Neural cell (in vitro differentiated cells): Measurements from ENCODE around the gene PIGL. TPM values are rescaled to one million over a fixed set of nuclear protein-coding genes. Genes with fewer than 3 reads are reported as not detected.

Source experiments
- H2AFZ ChIP-seq: fragments of 200-600, 300-800 bp; sonication (generic), shearing (Covaris generic); 2 replicates; pipeline ENCODE4 v1.6.0; 2014; ENCODE audit warnings: low read depth, mild to moderate bottlenecking, antibody characterized with exemption, low read length, moderate library complexity
- H3F3A ChIP-seq: fragments of 200-600 bp; shearing (Covaris generic); 2 replicates; pipeline ENCODE4 v1.6.1; 2016; ENCODE audit warnings: mild to moderate bottlenecking, moderate library complexity, mixed read lengths, antibody characterized with exemption, low read length; ENCODE audit not compliant: insufficient read depth, poor library complexity, severe bottlenecking
- H3K27ac ChIP-seq: fragments of 200-600, 300-800 bp; sonication (generic), shearing (Covaris generic); 2 replicates; pipeline ENCODE4 v1.5.1; 2014; ENCODE audit warnings: mild to moderate bottlenecking, low read length, moderate library complexity
- H3K27me3 ChIP-seq: fragments of 300-800, 200-600 bp; sonication (generic), shearing (Covaris generic); 2 replicates; pipeline ENCODE4 v1.6.0; 2014; ENCODE audit warnings: mild to moderate bottlenecking, low read depth, low read length, moderate library complexity; ENCODE audit not compliant: insufficient read depth
- H3K36me3 ChIP-seq: fragments of 300-800, 200-600 bp; sonication (generic), shearing (Covaris generic); 2 replicates; pipeline ENCODE4 v1.5.1; 2014; ENCODE audit warnings: mild to moderate bottlenecking, antibody characterized with exemption, low read length, moderate library complexity; ENCODE audit not compliant: insufficient read depth
- H3K4me2 ChIP-seq: fragments of 300-800, 200-600 bp; sonication (generic), shearing (Covaris generic); 2 replicates; pipeline ENCODE4 v1.6.0; 2014; ENCODE audit warnings: mild to moderate bottlenecking, low read length
- H3K4me3 ChIP-seq: fragments of 300-800, 200-600 bp; sonication (generic), shearing (Covaris generic); 2 replicates; pipeline ENCODE4 v1.5.1; 2014; ENCODE audit warnings: mild to moderate bottlenecking, low read length, moderate library complexity
- H3K79me2 ChIP-seq: fragments of 200-600 bp; shearing (Covaris generic); replicated peaks from 2 replicates; pipeline ENCODE4 v1.6.0; 2014; ENCODE audit warnings: mild to moderate bottlenecking, low read length, moderate library complexity; ENCODE audit not compliant: insufficient read depth
- H3K9ac ChIP-seq: fragments of 300-800, 200-600 bp; sonication (generic), shearing (Covaris generic); 2 replicates; pipeline ENCODE4 v1.6.1; 2016; ENCODE audit warnings: mild to moderate bottlenecking, low read length, mixed read lengths
- H3K9me2 ChIP-seq: fragments of 200-600 bp; shearing (Covaris generic); 2 replicates; pipeline ENCODE4 v1.6.1; 2016; ENCODE audit warnings: mild to moderate bottlenecking, low read length, mixed read lengths; ENCODE audit not compliant: insufficient read depth
- H3K9me3 ChIP-seq: fragments of 200-600, 300-800 bp; sonication (generic), shearing (Covaris generic); 2 replicates; pipeline ENCODE4 v1.6.1; 2016; ENCODE audit warnings: mild to moderate bottlenecking, mixed run types, low read length, moderate library complexity, mixed read lengths
- H4K20me1 ChIP-seq: fragments of 200-600 bp; shearing (Covaris generic); 2 replicates; pipeline ENCODE4 v1.6.1; 2016; ENCODE audit warnings: mild to moderate bottlenecking, mixed run types; ENCODE audit not compliant: insufficient read depth
- CTCF ChIP-seq: fragments of 450-650 bp; IDR thresholded peaks from 2 replicates; pipeline ENCODE4 v1.5.1; 2014; ENCODE audit warnings: antibody characterized with exemption, mild to moderate bottlenecking, moderate library complexity; ENCODE audit not compliant: poor library complexity, severe bottlenecking
- EP300 ChIP-seq: fragments of 450-650 bp; conservative IDR thresholded peaks from 2 replicates; pipeline ENCODE4 v1.6.1; 2014; ENCODE audit warnings: antibody characterized with exemption, mild to moderate bottlenecking, moderate library complexity; ENCODE audit not compliant: poor library complexity, severe bottlenecking
- EZH2 ChIP-seq: fragments of 200-600, 300-800 bp; shearing (Covaris generic), sonication (generic); IDR thresholded peaks from 2 replicates; pipeline ENCODE4 v1.6.1; 2014; ENCODE audit warnings: antibody characterized with exemption, low read length, borderline replicate concordance, mild to moderate bottlenecking; ENCODE audit not compliant: insufficient read depth, poor library complexity, severe bottlenecking
- MXI1 ChIP-seq: fragments of 450-650 bp; conservative IDR thresholded peaks from 2 replicates; pipeline ENCODE4 v1.6.1; 2014; ENCODE audit warnings: antibody characterized with exemption, mild to moderate bottlenecking; ENCODE audit not compliant: poor library complexity, severe bottlenecking
- POLR2AphosphoS5 ChIP-seq: IDR thresholded peaks from 2 replicates; pipeline ENCODE4 v1.6.1; 2012
- RAD21 ChIP-seq: fragments of 450-650 bp; conservative IDR thresholded peaks from 2 replicates; pipeline ENCODE4 v1.6.1; 2014; ENCODE audit warnings: antibody characterized with exemption, mild to moderate bottlenecking, moderate library complexity
- REST ChIP-seq: IDR thresholded peaks from 2 replicates; pipeline ENCODE4 v1.6.1; 2012; ENCODE audit warnings: borderline replicate concordance
- SMC3 ChIP-seq: fragments of 450-650 bp; conservative IDR thresholded peaks from 2 replicates; pipeline ENCODE4 v1.6.1; 2014; ENCODE audit warnings: antibody characterized with exemption, mild to moderate bottlenecking, moderate library complexity; ENCODE audit not compliant: poor library complexity
- TAF1 ChIP-seq: IDR thresholded peaks from 2 replicates; pipeline ENCODE4 v1.6.1; 2012; ENCODE audit warnings: low read depth
- polyA plus RNA-seq: library from polyadenylated mRNA; depleted of rRNA; stranded (reverse); fragments of >200 nt; gene quantifications from 2 replicates; pipeline ENCODE4 v1.2.3, GENCODE V29; 2014

PIGL gene
- polyA plus RNA-seq, 1 donor from 2014 or later = 75.5 TPM

- no peaks in the 10 kb centered on the region for H3K79me2 ChIP-seq
- H3K27me3 ChIP-seq = no peaks in the 10 kb centered on the region
- H3K9ac ChIP-seq = no peak overlapping the region
- H3K9me3 ChIP-seq = no peaks in the 10 kb centered on the region
- no peaks in the 10 kb centered on the region for H4K20me1 ChIP-seq
- no peaks in the 10 kb centered on the region for H3K9me2 ChIP-seq
- no peak overlapping the region for H3K4me3 ChIP-seq
- no peak overlapping the region for H2AFZ ChIP-seq
- no peaks in the 10 kb centered on the region for H3F3A ChIP-seq
- H3K4me2 ChIP-seq = no peak overlapping the region
- H3K36me3 ChIP-seq = peaks cover 11% of the 10 kb centered on the region
- TF ChIP-seq POLR2AphosphoS5 (no peak), EP300 (no peak), REST (no peak), MXI1 (no peak)
- H3K27ac ChIP-seq = no peak overlapping the region
Observed at GRCh38 chr17:16328997-16329396, 112.0 kb downstream of the PIGL start.

GRCh38 chr17:16329519-16330271 is 112.7 kb downstream of the PIGL start:
- H3K9me3 ChIP-seq = no peaks in the 10 kb centered on the region
- TF ChIP-seq RAD21 = no peak
- TF ChIP-seq CTCF = no peak
- no peak for TF ChIP-seq EZH2
- no peak for TF ChIP-seq REST
- TF ChIP-seq EP300 = no peak
- no peak for TF ChIP-seq TAF1
- no peak for TF ChIP-seq SMC3
- TF ChIP-seq MXI1 = no peak
- no peak for TF ChIP-seq POLR2AphosphoS5
- no peak overlapping the region for H3K9ac ChIP-seq
- H4K20me1 ChIP-seq = no peaks in the 10 kb centered on the region
- H3F3A ChIP-seq = no peaks in the 10 kb centered on the region
- H3K4me3 ChIP-seq = no peak overlapping the region
- no peak overlapping the region for H3K27ac ChIP-seq
- H3K9me2 ChIP-seq = no peaks in the 10 kb centered on the region
- H3K4me2 ChIP-seq = no peak overlapping the region
- no peak overlapping the region for H2AFZ ChIP-seq
- H3K36me3 ChIP-seq = peaks cover 11% of the 10 kb centered on the region
- H3K27me3 ChIP-seq = no peaks in the 10 kb centered on the region
- H3K79me2 ChIP-seq = no peaks in the 10 kb centered on the region
